Measurements from ENCODE around the gene SAMD1. TPM values are rescaled to one million over a fixed set of nuclear protein-coding genes. Genes with fewer than 3 reads are reported as not detected.

The SAMD1 gene
- 10 to 100 TPM; 39.8 to 52.0 (median 41.4) TPM for polyA plus RNA-seq (ENCODE audit: insufficient read length in 4 of 4)

DNA sequence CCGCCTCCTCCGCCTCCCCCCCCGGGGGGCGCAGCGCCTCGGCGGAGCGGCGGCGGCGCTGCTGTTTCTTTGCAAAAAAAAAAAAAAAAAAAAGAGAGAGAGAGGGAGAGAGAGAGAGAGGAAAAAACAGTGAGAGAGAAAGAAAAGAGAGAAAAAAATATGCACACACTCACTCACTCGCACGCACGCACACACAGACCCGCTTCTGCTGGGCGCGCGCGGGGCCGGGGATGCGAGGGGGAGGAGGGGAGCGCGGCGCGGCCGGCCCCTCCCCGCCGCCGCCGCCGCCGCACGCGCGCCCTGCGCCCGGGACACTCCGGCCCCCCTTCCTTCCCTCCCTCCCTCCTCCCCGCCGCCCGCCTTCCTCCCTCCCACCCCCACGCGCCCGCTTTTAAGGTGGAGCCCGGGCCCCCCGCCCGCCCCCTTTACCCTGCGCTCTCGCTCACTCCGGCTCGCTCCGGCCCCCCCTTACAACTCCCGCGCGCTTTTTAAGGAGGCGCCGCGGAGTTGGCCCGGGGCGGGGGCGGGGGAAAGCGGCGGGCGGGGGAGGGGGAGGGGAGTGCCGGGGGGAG is at the start of gene SAMD1:
SAMD1 (minus strand) TSS at position 243 of the 572 bp plus-strand sequence.
- DNase-seq (ENCODE audit: low read depth in 4 of 4, low spot score in 3 of 4) = peak in 3 of 4 donors; percentile 81 to 83 (median 83)

DNA sequence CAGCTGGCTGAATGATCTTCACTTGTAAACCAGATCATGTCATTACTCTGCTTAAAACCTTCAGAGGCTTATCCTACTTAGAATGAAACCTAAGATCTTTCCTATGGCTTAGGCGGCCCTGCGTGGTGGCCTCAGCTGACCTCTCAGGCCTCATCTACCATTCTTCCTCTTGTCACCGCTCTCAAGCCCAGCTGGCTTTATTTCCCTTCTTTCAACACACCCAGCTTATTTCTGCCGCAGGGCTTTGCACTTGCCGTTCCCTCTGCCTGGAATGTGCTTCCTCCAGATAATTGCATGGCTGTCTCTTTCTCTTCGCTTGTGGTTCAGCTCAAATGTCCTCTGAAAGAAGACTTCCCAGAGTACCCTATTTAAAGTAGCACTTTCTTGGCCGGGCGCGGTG is 49.4 kb upstream of the SAMD1 start:
- DNase-seq (ENCODE audit: low read depth in 4 of 4, low spot score in 3 of 4) = no peak

DNA sequence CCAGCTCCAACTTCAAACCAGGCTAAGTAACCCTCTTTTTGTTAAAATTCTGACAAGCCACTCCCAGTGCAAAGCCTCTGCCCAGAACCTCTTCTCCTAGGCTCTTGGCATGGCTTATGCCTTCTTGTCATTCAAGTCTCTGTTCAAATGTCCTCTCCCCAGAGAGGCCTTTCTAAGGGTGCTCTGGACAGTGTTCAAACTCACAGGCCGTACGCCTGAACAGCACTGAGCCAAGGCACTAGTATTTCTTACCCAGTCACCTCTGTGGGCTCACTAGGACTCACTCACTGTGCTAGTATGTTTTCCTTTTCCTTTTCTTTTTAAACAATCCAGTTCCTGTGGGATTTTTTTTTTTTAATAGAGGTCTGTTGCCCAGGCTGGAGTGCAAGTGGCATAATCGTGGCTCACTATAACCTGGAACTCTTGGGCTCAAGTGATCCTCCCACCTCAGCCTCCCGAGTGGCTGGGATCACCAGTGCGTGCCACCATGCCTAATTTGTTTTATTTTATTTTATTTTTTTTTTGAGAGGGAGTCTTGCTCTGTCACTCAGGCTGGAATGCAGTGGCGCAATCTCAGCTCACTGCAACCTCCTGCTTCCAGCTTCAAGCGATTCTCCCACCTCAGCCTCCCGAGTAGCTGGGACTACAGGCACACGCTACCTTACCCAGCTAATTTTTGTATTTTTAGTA is 48.2 kb upstream of the SAMD1 start:
- DNase-seq (ENCODE audit: low read depth in 4 of 4, low spot score in 3 of 4) = no peak

DNA sequence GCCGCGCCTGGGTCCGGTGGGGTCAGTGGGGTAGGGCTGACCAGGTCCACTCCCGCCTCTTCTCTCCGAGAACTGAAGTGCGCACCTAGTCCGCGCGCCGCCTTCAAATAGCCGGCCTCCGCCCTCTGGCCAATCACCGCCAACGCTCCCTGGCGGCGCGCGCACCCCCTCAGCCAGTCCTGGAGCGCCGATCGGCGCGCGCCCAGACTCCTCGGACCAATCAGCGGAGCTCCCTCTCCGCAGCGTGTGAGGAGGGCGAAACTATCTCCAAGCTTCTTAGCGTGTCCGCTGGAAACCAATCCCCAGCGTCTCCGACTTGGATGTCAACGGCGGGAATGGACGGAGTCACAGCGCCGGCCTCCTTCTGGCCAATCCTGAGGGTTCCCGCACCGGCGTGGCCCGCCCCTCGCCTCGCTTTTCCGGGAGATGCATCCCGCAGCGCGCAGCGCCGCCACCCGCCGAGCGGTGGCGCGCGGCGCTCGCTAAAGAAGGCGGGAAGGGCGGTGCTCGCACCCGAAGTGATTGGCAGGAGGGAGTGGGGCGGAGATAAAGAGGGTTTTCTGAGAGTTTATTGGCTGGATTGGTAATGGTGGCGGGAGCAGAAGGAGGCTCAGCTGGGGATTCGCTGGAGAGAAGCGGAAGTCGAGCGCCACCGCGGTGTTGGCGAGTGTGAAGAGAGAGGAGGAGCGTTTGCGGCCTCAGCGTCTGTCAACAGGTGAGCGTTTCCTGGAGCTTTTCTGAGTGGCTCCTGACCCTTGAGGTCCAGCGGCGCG is 46.1 kb upstream of the SAMD1 start, which contains the start of gene ASF1B:
ASF1B (minus strand) TSS at position 81 of the 773 bp plus-strand sequence. CDS start 133 bp downstream, outside the sequence.
- peak; percentile 98 to 99 (median 98) for DNase-seq (ENCODE audit: low read depth in 4 of 4, low spot score in 3 of 4)

DNA sequence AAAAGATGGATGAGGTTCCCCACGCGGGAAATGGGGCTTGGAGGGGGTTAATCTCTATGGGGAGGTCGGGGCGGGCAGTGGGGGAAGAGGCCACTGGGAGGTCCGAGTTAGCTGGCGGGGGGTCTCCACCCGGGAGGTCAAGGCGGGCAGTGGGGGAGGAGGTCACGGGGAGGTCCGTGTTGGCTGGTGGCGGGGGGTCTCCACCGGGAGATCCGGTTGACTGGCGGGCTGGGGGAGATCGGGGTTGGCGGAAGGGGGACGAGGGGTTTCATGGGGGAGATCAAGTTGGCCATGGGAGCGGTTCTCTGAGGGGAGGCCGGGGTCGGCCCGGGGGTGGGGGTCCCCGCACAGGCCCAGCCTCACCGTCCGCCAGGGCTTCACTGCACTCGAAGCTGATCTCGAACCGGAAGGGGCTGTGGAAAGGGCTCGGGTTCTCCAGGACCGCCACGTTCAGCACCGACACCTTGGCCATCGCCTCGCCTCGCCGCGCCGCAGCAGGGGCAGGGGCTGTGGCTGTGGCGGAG is 45.5 kb upstream of the SAMD1 start:
- DNase-seq (ENCODE audit: low read depth in 4 of 4, low spot score in 3 of 4) = no peak

DNA sequence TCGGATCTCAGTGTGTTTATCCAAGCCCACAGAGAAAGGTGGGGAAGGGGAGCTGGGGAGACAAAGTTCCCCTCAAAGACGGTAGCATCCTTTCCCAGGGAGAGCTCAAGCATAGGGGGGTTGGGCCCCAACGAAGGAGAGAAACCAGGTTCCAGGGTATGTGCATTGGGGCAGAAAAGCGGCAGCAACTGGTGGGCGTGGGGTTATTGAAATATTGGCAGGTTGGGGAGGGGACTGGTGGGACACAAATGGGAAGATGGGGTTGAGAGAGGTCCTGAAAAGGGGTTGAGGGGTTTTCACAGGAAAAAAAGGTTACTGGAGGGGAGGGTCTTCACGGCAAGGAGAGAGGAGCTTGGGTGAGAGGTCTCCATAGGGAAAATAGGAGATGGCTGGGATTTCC is 44.8 kb upstream of the SAMD1 start:
- no peak for DNase-seq (ENCODE audit: low read depth in 4 of 4, low spot score in 3 of 4)

DNA sequence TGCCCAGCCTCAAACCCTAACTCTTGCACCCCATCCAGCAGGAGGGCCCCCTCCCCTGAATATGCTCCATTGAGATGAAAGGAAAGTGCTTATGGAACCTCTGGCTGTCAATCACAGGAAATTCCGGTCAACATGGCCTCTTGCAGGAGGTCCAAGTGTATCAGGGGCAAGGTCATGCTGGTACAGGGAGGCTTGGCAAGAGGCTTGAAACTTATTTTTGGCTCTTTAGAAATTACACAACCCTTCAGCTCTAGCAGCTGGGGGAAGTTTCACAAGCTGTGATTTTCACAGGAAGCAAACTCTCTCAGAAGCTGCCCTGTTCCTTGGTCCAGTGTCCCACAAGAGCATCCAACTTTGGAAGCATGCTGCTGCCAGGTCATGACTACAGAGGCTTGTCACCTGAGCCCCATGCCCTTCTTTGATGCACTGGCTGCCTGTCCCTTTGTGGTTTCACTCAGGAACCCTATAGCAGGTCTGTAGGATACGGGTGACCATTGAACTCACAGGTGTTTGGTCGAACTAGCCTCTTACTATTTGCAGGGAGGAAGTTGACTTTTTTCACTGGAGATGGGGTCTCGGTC is 37.5 kb upstream of the SAMD1 start:
- no peak for DNase-seq (ENCODE audit: low read depth in 4 of 4, low spot score in 3 of 4)

DNA sequence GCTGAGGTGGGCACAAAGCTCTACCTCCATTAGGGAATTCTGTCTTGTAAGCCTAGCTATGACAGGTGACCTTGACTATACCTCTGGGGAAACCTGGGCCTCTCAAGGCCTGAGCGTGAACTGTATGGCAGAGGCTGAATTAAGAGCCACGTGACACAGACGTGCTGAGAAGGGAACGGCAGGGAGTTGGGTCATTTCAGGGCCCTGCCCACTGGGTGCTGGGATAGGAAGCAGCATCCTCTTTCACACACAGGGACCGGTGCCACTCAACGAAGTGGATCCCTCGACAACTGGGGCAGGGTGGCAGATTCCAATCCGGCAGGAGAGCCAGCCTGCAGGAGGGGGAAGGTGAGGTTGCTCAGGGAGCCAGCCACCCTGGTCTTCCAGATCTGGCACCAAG is 36.6 kb upstream of the SAMD1 start:
- no peak for DNase-seq (ENCODE audit: low read depth in 4 of 4, low spot score in 3 of 4)

DNA sequence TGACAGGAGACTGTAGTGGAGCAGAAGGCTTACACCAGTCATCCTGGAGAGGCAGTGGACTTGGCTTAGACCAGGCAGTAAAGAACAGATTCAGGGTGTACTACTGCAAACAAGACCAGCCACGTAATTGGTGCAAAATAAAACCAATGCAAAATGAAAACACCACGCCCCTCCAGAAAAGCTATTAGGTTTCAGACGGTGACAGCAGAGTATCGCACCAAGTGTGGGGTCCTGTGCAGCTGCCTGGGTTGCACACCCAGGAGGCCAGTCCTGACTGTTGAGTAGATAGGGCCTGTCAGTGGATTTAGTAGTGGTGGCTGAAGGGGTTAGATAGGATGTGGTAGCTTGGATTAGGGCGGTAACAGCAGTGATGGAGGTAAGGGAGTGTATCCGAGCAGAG is 32.4 kb upstream of the SAMD1 start:
- no peak for DNase-seq (ENCODE audit: low read depth in 4 of 4, low spot score in 3 of 4)

DNA sequence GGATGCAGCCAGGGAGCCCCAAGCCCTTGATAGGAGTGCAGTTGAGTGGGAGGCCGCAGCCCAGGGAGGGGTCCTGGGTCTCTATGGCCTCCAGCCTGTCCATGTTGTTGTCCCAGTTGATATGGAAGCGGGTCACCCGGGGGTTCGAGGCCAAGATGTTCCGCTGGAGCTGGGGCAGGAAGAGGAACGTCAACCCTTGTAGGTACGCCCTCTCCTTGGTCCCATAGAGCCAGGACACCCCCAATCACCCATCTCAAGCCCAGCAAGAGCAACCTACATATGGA is 29.9 kb upstream of the SAMD1 start:
- DNase-seq (ENCODE audit: low read depth in 4 of 4, low spot score in 3 of 4) = no peak

DNA sequence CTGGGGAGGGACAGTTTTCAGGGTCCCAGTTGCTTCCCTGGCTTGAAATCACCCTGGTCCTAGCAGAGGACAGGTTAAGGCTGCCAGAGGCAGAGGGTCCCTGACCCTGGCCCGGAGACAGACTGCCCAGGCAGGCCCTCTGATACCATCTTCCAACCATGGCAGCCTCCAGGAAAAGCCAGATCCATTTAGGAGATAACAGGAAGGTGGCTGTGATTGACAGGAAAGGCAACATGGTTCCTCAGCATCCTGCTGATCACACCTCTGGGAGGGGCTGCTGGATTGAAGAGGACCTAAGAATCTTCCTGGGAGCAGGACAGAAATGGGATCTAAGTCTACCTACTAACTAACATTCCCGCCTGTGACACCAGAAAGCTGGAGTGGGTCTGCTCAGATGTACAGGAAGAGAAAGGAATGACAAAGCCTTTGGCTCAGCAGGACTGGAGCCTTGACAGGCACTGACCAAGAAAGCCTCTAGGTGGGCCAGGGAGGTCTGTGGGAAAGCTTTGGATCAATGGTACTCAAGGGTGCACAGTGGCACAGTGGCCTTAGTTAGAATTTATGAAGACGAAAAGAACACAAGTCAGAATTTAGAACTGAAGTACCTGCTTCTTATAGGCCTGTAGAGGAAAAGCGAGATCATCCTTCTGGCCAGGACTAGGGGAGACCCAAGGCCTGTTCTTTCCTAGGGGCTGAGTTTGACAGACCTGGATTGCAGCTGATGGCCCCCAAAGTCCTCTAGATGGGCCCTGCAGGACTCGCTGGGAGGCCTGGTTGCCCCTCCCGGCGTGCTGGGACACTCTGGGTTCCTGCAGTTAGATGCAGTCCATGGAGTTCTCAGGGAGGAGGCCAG is 29.3 kb upstream of the SAMD1 start:
- DNase-seq (ENCODE audit: low read depth in 4 of 4, low spot score in 3 of 4) = no peak

DNA sequence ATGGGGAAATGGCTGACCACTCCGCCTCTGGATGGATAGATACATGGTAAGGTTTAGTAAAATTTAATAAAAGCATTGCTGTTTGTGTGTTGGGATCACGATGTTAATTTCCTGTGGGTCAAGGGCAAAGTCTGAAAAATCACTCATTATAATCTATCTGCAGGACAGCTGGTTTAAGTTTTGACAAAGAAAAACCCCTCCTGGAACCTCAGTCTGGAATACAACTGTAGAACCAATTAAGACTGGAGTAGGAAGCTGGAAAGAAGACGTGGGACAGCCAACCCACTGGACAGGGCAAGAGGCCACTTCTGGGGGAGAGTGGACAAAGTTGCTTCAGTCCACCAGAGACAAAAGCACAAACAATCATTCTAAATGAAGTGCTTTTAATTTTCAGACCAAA is 28.6 kb upstream of the SAMD1 start:
- no peak for DNase-seq (ENCODE audit: low read depth in 4 of 4, low spot score in 3 of 4)

DNA sequence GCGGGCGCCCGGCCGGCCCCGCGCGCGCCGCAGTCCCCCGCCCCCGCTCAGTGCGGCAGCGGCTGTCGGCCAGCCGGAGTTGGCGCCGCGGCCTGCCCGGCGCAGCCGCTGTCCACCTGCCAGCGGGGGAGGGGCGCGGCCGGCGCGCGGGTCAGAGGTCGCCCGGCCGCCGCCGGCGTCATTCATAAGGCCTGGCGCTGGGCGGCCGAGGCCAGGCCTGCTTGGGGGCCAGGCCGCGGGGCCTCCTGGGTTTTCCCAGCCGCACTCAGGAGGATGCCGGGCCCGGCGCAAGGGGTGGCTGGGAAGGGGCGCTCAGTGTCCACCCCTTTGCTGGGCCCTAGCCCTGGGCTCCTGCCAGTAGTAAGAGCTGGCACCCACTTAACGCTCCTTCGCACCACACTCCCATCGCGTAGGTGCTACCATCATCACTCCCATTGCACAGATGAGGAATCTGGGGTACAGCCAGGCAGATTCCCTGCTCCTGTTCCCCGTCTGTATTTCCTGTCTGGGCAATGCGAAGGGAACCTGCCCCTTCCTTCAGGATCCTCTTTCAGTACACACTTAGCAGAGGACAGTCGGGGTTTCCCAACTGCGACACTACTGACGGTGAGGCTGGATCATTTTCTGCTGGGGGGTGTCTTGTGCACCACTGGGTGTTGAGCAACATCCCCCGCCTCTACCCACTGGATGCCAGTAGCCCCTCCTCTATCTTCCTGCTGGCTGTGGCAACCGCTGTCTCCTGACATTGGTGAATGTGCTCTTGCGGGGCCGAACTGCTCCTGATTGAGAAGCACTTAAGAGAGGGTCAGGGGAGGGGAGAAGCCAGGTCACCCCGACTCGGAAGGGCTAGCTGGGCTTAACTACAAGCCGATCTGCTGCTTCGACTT is 27.9 kb upstream of the SAMD1 start:
- peak in 1 of 4 donors; percentile 38 for DNase-seq (ENCODE audit: low read depth in 4 of 4, low spot score in 3 of 4)

DNA sequence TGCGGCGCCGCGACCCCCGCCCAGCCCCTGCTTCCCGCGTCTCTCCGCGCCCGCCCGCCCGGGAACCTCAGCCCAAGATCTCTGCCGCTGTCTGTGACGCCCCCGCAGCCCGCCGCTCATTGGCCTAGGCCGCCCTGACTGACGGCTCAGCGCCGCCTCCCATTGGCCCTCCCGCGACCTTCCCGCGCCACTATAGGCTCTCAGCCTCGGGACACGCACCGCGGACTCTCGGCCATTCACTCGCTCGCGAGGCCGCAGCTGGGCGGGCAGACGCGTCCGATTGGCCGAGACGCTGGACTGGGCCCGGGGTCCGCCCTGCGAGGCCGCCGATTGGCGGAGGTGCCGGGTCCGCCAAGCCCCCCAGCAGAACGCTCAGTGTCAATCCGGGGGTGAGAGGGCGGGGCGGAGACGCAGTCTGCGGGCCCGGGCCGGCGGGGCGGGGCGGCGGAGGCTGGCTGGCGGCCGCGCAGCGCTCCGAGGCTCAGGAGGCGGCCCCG is 27.2 kb upstream of the SAMD1 start, which contains the start of gene PRKACA:
PRKACA (minus strand) TSS at position 95 of the 497 bp plus-strand sequence. CDS start 215 bp downstream, outside the sequence.
- DNase-seq (ENCODE audit: low read depth in 4 of 4, low spot score in 3 of 4) = peak; percentile 93 to 97 (median 96)

DNA sequence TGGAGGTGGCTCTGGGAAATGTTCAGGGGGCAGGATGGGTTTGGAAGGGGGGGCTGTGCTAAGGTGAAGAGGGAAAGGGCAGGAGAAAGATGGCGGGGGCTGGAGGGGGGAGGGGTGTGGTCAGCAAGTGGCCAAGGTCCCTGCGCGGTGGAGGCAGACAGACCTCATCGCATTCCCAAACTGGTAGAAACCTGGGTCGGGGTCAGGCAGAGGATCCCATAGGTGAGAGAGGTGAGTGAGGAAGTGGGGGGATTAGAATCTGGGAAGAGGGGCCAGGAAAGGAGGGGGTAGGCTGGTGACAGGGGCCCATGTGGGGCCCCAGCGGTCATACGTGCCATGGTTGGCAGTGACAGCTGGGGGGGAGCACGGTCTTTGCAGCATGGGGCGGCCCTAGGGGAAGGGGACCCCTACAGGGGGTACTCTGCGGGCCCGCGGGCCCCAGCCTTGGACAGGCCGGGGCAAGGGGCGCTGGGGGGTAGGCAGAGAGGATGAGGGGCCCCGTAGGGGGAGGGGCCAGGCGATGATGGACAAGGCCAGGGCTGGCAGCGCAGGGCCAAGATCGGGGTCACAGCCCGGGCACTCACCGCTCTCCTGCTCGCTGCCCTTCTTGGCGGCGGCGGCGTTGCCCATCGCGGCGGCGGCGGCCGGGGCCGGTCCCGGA is 26.5 kb upstream of the SAMD1 start:
- DNase-seq (ENCODE audit: low read depth in 4 of 4, low spot score in 3 of 4) = no peak

DNA sequence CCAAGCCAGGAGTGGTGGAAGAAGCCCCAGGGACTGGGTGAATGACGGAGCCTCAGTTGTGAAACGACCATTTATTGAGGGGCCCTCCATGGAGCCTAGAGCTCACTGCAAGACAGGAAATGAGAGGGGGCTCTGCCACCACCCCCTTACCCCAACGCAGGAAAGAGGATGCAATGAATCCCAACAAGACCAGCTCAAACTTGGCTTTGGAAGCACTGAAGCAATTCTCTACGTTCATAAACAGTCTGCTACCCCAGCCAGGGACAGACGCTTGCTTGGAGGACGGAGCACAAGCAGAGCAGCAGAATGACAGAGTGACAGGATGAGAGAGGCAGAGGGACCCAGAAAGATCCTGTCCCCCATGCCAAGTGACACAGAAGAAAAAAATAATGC is 26.0 kb upstream of the SAMD1 start:
- no peak for DNase-seq (ENCODE audit: low read depth in 4 of 4, low spot score in 3 of 4)

DNA sequence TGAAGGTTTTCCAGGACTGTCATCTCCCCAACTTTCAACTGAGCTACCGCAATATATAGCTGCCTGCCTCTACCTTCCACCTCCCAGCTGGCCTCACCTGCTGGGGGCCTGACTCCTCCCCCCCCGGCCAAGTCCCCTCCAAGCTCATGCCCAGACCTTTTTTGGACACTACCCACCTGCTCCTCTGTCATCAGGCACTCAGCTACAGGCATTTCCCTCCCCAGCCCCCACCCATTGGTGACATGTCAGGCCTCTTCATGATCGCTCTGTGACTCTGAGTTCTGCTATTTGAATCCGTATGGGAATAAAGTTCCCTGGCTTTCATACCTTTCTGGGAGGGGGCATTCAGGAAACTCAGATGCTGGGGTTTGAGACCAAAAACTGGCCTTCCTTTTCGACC is 25.2 kb upstream of the SAMD1 start:
- no peak for DNase-seq (ENCODE audit: low read depth in 4 of 4, low spot score in 3 of 4)

DNA sequence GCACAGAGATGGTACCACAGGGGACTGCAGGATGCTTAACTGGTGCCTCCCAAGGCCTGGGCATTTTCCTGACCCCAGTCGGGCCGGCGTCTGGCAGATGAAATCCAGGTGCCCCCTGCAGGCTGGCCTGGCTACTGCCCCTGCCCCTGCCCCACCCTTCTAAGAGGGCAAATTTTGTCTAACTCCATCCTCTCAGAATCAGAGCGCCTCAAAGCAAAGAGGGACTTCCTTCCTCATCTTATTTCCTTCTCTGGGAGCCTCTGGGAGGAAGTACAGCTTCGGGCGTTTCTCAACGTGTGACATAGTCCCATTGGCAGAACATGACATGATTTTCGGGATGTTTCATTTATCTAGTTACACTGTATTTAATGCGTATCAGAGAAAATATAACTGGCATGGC is 24.3 kb upstream of the SAMD1 start:
- DNase-seq (ENCODE audit: low read depth in 4 of 4, low spot score in 3 of 4) = no peak

DNA sequence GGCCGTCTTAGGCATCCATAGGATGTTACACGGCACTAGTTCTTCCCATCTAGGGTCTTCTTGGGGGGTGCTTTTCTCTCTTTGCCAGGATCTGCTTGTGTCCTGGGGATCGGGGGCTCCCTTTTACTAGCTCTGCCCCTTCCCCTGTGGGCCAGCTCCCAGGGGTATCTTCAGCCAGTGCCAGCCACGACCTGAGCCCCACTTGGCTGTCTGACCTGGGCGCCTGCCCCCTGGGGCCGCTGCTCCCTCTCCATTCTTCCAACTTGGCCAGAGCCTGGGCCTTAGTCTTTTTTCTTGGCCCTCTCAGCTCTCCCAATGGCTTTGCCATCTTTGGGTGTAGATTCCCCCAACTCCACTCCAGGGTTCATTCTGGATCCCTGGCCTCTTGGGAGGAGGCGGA is 23.9 kb upstream of the SAMD1 start:
- no peak for DNase-seq (ENCODE audit: low read depth in 4 of 4, low spot score in 3 of 4)
